ENCODE results near the gene FCHSD2.
"Not testable (repeated sequence)": the region's sequence is repeated elsewhere in the genome, so short reads cannot be mapped to it uniquely, and the experiment has no call there.

The FCHSD2 gene

DNA sequence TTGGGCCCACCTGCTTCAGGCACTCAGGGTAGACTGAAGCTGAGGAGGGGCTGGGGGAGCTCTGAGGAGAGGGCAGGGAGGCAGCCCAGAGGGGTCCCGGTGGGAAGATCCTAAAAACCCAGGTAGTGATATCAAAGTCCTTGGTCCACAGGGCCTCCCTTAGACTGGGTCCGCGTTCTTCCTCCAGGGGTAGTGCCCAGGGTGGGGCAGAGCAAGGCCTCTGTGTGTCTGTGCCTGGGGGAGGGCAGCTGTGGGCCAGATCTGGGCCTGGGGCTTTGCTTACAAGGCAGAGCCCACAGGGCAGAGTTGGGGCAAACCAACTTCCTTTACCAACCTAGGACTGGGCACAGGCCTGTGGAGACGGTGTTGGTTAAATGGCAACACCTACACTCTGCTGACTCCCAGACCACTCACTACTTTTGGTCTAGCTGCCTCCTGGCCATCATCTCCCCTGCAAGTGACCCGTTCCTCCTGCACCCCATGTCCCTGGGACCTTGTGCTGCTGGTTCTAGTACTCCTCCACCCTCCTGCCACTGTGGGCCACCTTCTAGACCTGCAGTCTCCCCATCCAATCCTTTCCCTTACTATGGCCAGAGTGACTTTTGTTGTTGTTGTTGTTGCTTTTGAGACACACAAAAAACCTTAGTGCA lies 312.1 kb downstream of the FCHSD2 start:
- DNase-seq, result no peak

DNA sequence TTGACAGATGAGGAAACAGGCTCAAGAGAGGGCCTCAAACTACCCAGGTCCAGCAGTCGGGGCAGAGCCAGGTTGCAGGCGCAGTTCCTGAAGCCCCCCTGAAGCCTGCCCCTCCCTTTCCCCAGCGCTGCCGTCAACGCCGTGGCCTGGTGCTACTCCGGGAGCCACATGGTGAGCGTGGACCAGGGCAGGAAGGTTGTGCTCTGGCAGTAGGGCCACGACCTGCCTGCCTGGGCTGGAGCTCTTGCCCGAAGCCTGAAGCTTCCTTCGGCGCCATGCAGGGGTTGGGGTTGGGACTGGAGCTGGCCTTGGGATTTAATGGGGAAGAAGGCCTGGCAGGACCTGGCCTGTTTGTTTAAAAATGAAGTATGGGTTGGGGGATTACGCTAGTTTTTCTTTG lies 312.9 kb downstream of the FCHSD2 start:
- DNase-seq, result no peak

DNA sequence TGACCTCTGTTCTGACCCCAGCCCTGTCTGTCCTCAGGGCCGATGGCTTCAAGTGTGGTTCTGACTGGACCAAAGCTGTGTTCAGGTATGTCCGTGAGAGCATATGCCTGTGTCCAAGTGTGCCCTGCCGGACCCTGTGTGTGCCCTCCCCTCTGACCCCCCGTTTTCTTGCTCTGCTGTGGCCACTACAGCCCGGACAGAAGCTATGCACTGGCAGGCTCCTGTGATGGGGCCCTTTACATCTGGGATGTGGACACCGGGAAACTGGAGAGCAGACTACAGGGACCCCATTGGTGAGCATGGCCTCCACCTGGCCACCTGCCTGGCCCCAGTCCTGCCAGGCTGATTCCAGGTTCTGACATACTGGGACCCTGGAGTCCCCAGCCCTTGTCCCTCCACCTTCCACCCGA lies 313.4 kb downstream of the FCHSD2 start:
- DNase-seq, result no peak

- DNase-seq, result no peak
Measured at GRCh38 chr11:72828081-72828567, 314.0 kb downstream of the FCHSD2 start.

- not testable (repeated sequence) for DNase-seq
Measured at GRCh38 chr11:72827656-72828055, 314.5 kb downstream of the FCHSD2 start.

DNA sequence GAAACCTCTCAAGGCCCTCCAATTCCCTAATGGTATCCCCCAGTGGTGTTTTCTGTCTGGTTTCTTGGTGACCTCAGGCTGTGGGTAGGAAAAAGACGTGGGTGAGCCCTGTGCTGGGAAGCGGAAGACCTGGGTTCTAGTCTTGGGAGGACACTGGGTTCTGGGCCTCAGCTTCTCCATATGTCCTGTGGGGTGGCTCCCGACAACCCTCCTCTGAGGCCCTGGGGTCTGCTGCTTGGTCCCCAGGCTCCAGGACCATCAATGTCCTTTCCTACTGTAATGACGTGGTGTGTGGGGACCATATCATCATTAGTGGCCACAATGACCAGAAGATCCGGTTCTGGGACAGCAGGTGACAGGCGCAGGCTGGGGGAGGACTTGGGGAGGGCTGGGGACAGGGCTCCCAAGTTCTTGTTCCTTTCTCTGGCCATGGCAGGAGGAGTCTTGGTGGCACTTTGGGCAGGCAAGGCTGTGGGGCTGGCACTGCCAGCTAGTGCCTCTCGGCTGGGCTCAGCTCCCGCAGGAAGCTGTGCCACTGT lies 315.1 kb downstream of the FCHSD2 start:
- DNase-seq, result no peak

- DNase-seq, result no peak
Measured at GRCh38 chr11:72826191-72826941, 315.8 kb downstream of the FCHSD2 start.

GRCh38 chr11:72825661-72826060 lies 316.5 kb downstream of the FCHSD2 start:
- no peak for DNase-seq

GRCh38 chr11:72824811-72825505 lies 317.2 kb downstream of the FCHSD2 start:
- no peak for DNase-seq

DNA sequence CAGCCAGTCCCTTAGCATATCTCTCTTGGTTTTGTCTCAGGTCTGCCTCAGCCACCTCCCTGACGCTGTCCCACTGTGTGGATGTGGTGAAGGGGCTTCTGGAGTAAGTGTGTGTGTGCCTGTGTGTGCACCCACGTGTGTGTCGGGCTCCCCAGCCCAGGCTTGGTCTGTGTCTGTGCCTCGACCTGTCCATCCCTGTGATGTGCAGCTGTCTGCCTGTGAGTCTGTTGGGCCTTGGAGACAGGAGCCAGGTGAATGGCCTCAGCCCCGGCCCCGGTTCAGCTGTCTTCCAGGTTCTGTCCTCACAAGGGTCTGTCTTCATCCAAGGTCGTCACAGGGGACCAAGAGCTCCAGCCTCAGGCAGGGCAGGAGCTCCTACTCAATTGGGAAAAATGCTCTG lies 318.1 kb downstream of the FCHSD2 start:
- DNase-seq, result no peak

DNA sequence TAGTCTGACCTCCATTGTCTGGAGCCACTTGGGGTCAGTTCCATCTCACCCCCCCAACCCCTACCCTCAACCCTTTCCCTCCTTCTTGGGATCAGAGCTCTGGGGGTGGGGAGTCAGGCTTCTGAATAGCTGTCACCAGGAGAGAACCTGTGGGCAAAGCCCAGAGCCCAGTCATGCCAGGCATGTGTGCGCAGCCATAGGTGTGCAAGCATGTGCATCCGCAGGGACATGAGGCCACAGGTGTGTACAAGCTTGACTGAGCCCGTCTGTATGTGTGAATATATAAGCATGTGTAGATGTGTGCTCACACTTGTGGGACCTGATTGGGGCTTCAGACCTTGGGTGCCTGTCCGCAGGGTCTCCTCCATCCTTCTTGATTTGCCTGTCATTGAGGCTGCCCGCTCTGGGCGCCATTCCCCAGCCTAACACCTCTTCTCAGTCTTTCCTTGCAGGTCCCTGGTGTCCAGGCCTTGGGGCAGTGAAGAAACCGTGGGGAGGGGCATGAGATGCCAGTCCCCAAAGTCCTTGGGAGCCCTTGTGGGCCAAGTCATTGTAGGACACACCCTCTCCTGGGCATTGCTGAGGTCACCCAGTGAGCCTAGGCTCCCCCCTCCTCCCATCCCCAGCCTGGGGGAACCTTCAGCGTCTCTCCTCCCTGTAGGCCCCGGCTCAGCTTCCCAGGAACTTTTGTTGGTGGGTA lies 318.9 kb downstream of the FCHSD2 start:
- DNase-seq, result no peak

GRCh38 chr11:72821920-72822799 lies 320.0 kb downstream of the FCHSD2 start:
- peak; percentile 82 for DNase-seq

DNA sequence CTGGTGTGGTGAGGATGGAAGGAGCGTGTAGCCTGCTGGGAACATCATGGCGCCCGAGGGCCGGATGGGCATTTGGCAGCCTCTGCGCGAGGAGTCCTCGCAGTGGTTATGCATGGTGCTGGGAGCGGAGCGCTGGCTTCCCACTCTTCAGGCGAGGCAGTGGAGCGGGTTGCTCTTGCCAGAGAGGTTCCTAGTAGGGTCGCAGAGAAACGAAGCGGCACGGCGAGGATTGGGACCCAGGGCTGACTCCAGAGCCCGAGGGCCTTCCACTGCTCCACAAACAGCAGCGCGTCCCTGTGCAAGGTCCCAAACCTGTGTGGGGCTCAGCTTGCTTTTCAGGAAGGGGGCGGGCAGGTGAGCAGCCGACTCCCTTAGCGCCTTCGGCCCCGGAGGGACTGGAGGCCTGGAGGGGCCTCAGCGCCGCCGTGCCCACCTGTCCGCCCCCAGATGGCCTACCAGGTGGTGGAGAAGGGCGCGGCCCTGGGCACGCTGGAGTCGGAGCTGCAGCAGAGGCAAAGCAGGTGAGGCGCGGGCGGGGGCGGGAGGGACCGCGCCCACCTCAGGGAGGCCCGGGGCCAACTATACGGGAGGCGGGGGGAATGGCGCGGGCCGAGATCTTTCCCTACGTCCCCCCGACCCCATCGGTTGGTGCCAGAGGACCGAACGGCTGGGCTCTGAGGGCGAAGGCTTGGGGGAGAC lies 320.7 kb downstream of the FCHSD2 start:
- DNase-seq, result peak; percentile 53

DNA sequence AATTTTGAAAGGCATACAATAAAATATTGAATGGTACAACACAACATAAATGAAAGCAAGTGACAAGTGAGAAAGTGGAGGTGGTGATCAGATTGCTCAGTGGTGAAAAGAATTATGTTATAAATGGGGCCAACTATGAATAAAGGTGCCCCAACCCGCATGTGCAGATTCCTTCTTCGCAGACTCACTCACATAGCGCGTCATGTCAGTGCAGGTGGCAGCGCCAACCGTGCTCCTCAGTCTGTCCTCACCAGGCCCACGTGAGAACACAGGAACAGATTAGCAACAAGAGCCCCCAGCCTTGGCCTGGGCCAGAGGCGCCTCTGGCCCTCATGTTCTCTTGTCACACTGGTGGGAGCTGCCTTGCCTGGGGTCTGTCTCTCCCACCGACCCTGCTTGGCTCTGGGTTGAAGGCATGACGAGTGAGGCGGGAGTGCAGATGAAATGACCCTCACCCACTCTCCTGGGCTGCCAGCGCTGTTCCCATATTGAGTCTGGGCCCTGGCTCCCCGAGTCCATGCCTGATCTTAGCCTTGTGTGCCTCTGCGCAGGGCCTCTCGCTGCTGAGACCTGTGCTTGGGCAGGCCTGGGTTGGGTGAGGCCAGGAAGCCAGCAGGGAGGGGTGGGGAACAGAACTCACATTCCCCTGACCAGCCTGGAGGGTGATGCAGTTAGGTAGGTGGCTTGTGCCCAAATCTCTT lies 321.5 kb downstream of the FCHSD2 start:
- no peak for DNase-seq

- no peak for DNase-seq
Measured at GRCh38 chr11:72818971-72819370, 323.1 kb downstream of the FCHSD2 start.

DNA sequence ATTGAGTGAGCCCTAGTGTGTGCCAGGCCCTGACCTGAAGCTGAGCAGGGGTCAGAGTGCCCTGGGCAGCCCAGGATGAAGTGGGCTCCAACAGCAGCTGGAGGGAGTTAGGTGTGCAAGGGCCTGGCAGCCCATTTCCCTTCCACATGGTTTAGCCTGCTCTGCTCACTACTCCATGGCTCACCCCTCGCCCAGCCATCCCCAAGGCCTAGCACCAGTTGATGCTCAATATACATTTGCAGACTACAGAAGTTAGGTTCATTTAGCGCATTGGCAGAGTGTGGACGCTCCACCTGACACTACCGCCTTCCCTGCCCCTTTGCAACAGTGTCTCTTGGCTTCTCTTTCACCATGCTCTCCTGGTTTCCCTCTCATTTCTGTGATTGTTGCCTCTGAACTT lies 324.2 kb downstream of the FCHSD2 start:
- DNase-seq, result no peak

- DNase-seq, result no peak
Measured at GRCh38 chr11:72816404-72816990, 325.6 kb downstream of the FCHSD2 start.

- peak; percentile 48 for DNase-seq
Measured at GRCh38 chr11:72815110-72815618, 327.0 kb downstream of the FCHSD2 start.

DNA sequence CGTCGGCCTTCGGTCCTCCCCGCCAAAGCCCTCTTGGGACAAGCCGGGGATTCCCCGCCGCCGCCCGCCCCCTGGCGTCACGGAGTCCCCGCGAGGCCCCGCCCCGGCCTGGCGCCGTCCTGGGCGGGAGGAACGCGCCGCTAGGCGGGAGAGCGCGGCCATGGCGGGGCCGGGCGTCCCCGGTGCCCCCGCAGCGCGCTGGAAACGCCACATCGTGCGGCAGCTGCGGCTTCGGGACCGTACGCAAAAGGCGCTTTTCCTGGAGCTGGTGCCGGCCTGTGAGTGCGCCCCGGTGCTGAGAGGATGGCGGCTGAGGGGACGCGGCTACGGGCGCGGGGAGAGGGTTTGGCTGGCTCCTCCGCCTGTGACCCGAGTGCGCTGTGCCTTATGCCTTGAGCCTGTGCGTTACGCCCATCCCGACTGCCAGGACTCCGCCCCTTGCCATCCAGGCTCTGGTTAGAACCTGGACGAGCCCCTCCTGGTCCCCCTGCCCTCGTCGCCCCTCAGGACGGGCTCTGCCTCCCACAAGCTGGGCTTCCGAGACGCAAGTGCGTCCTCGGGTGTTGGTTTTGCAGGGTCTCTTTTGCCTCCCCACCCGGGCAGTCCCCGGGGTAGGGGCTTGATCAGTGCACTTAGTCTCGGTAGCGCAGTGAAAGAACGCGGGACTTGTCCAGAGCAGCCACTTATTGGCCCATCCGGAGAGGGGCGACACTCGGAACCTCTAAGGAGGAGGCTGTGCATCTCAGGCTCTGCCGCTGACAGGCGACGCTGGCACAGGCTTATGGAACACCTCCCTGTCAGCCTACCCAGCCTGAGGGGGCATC lies 327.6 kb downstream of the FCHSD2 start, which contains the start of gene ATG16L2:
Gene ATG16L2, plus strand, starts transcription at position 126 of the 824 bp plus-strand sequence. Its CDS starts 35 bp downstream, at position 161.
- peak; percentile 70 for DNase-seq
